Measurements from ENCODE around the gene SLCO3A1.

SLCO3A1 gene

DNA sequence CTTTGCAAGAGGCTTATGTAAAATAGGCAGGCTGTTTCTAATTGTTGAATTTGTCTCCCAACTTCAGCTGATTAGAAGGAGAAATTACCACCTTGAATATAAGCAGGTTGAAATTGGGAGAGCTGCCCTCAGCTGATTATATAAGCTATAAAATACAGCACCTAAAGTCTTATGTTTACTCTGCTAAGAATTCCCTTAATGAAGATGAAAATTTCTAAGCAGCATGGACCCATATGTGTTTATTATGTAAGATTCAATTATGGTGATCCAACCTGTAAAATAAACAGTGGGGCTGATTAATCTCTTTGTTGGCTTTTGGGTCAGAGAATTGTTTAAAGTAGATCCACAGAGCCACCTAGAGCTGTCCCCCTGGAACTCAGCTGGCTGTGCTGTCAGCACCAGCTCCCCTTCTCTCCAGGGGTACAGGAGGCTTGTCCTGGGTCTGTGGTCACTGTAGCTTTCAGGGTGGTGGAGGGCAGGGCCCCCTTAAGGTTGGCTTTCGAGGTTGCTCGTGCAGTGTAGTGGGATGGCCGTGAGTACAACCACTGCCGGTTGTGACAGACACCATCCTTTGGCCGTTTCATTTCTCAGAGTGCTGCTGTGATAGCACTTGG, 9.5 kb downstream of the SLCO3A1 start:
- no peak for DNase-seq

DNA sequence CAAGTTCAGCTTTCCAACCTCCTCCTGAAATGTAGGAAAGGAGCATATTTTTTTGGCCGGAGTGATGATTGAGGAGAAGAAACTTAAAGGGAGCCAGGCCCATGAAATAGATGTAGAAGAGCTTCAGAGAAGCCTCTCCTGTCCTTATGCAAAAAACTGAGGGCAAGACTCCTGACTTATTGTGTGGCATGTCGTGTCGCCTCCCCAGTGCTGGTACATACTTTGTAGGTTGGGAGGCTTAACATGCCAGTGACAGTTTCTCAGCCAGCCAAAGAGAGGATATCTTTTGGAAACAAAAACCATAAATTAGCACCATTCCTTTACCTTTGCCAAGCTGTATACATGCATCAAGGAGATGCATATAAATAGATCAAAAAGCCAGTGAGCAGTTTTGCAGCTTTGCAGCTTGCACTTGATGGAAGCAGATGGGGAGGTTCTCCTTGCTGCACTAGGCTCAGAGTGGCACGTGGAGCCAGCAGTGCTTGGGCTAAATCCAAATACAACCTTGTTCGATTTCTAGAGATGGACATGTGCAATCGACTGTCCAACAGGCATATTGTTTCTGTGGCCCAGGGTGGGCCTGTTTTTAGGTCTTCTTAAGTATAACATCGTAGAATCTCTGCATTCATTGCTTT, 10.2 kb downstream of the SLCO3A1 start:
- DNase-seq: no peak

DNA sequence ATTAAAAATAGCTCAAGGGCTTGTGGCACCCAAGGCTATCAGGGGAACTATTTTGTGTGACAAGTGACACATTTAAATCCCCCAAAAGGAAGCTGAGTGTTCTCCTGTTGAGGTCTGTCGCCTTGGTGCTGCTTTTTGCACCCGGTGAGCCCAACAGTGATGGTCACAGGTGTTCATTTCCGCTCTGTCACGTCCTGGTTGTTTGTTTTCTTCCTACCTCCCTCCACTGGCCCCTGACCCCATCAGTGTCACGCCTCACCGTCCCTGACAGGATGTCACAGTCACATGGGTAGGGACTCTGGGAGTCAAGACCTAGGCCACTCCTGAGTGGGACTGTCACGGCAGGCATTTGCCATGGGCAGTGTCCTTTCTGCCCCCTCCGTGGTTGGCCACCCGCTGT, 11.2 kb downstream of the SLCO3A1 start:
- DNase-seq: no peak

DNA sequence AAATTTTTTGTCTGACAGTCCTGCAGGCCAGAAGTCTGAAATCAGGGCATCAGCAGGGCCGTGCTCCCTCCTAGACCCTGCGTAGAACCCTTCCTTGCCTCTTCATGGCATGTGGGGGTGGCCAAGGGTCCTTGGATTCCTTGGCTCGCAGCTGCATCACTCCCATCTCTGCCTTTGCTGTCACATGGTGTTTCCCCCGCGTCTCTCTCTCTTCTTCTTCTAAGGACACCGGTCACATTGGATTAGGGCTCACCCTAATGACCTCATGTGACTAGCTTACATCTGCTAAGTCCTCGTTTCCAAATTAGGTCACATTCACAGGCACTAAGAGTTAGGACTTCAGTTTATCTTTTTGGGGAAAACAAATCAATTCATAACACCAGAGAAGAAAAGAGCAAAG, 12.0 kb downstream of the SLCO3A1 start:
- DNase-seq: no peak

DNA sequence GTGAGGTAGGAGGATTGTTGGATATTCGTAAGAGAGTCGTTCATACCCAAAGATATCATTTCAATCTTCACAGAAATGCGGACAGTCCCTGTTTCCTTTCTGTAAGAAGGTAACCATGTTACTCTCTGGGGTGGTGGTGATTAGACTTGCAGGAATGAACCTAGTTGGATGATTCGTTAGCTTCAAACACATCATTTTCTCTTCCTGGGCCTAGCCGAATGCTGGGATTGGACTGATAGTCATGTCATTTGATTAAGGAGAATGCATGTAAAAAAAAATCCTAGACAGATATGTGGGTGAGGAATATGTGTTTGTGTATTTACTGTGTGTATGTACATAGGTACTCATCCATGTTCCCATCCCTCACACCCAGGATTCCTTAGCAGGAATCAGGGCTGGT, 12.4 kb downstream of the SLCO3A1 start:
- DNase-seq: no peak

DNA sequence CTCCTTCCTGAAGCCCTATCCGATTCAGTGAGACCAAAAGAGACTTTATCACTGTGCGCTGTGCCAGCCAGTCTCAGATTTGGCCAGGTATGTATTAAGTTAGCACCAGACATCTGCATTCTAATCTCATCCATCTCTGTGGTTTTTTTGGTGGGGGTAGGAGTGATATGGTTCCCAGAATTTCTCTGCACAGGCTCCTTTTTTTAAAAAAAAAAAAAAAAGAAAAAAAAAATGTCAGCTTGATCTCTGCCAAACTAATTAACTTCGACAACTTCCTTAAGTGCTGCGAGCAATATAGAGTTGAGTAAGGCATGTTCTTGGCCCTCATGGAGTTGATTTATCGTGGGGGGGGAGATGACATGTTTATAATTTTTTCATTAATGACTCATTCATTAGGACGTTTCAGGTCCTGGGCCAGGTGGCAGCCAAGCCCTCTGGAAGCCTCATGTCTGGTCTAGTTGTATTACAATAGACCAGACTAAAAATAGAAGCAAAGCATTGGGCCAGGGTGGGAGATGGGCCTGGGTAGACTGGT, 12.9 kb downstream of the SLCO3A1 start:
- DNase-seq: no peak

DNA sequence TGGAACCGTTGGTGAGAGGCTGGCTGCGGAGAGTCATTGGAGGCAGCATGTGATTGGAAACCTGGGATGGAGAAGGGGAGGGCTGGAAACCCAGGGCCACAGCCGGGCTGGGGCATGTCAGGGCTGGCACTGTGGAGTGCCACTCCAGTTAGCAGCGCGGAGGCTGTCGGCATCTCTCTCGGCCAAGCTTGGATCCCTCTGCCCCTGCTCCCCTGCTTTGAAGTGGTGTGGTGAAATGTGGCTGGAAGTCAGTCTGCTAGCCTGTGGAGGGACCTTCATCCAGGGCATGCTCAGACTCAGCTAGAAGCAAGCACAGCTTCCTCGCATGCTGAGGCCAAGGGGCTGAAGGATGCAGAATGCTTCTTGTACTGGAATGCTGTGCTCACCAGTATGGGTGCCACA, 13.5 kb downstream of the SLCO3A1 start:
- DNase-seq: peak; percentile 67

DNA sequence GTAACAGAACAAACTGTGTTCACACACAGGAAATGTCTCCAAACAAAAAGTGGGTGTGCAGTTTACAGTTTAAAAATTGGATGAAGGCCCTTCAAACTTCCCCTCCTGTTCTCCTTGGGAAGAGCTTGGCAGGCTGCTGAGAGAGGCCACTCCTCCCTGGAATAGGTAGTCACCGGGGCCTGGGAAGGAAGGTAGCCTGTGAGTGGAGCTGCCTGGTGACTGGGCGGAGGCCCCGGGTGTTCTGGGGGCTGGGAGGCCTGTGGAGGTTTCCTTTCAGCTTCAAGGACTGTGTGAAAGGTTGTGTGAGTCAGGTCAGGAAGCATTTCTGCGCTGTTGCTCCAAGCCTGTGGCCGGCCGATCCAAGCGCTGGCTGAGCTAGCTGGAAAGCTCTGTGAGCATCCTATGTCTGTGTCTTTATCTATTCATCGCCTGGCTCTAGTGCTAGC, 14.1 kb downstream of the SLCO3A1 start:
- DNase-seq: no peak

DNA sequence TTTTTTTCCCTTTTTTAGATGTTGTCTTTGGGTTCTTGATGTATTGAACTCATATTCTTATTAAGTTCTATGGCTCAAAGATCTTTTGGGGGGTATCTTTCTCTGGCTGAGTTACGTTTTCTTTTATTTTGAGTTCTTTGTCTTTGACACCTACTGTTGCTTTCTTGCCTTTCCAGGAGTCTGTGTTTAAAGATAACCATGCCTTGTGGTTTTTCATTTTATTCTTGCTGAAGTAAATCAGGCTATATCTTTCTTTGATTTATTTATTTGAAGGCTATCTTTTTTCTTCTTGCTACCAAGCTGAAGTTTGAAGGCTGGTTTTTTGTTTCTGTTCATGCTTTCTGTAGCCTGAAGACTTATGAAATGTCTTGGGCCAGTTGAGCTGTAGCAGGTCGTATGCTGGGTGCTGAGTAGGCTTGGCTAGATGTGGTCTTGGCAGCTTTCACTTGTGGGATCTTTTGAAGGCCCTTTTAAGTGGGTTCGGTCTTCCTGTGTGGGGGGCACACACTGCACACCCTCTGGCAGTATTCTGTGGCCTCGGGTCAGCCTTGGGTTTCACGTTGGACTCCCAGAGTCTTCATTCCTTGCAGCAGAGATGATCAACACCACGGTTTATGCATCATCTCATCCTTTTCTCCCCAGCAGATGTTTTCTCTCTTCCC, 17.5 kb downstream of the SLCO3A1 start:
- no peak for DNase-seq

DNA sequence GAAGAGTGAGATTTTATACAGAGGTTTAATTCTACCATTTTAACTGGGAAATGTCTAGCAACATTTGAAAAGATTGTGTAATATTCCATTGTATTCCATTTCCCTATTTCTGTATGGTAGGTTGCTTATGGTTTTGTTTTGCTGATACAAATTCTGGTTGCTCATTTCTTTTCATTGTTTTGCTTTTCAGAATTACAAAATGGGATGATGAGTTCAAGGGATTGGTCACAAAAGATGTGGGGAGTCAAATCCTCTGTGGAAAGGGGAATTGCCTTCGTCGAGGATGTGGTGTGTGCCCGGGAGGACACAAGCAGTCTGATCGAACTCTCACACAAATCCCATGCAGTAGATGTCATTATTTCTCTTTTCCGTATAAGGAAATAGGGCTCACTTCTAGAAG, 18.3 kb downstream of the SLCO3A1 start:
- DNase-seq: no peak

DNA sequence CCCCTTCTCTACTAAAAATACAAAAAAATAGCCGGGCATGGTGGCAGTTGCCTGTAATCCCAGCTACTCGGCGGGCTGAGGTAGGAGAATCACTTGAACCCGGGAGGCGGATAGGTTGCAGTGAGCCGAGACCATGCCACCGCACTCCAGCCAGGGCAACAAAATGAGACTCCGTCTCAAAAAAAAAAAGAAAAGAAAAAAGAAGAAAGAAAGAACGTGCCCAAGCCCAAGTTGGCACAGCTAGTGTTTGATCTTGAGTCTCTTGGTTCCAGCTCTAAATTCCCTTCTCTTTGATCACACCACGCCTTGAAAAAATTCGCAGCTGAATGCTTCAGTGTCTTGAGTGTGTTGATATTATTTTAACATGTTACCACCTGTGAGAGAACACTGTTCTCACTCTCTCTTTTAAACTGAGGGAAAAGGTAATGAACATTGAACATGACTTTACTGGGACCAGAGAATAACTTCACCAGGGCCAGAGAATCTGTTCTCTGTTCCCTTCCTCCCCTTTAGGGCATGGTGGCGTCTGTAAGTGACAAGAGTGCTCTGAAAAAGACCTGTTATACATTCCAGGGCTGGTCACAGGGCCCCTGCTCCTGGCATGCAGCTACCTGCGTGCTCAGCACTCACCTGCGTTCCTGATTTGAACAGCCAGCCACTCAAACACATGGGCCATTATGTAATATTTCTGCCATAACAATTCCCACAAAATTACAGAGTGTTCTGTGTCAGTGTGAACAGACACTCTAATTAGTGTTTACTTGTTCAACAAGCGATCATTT, 19.0 kb downstream of the SLCO3A1 start:
- DNase-seq: no peak

DNA sequence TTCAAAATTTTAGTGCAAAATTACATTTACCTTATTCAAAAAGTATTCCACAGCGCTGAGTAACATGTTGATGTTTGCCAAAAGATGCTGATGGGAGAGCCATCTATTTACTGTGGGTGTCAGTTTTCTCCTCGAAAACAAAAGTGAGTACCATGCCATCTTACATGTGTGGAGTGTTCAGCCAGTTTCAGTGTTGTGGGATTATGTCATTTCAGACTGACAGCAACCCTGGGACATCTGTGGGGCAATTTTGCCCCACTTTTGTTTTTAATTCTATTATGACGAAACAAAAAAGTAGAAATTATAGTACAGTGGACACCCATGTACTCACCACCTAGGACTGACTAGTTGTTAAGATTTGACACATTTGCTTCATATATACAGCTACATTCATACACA, 19.6 kb downstream of the SLCO3A1 start:
- DNase-seq: no peak

DNA sequence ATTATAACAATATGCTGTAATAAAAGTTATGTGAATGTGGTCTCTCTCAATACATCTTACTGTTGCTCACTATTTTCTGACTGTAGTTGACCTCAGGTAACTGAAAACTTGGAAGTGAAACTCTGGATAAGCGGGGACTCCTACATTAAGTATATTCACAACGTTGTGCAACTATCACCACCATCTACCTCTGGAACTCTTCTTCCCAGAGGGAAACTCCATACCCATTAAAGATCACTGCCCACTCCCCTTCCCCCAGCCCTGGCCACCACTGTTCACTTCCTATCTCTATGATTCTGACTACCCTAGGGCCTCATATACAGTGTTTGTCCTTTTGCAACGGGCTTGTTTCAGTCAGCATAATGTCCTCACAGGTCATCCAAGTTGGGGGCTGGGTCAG, 20.7 kb downstream of the SLCO3A1 start:
- DNase-seq: no peak

DNA sequence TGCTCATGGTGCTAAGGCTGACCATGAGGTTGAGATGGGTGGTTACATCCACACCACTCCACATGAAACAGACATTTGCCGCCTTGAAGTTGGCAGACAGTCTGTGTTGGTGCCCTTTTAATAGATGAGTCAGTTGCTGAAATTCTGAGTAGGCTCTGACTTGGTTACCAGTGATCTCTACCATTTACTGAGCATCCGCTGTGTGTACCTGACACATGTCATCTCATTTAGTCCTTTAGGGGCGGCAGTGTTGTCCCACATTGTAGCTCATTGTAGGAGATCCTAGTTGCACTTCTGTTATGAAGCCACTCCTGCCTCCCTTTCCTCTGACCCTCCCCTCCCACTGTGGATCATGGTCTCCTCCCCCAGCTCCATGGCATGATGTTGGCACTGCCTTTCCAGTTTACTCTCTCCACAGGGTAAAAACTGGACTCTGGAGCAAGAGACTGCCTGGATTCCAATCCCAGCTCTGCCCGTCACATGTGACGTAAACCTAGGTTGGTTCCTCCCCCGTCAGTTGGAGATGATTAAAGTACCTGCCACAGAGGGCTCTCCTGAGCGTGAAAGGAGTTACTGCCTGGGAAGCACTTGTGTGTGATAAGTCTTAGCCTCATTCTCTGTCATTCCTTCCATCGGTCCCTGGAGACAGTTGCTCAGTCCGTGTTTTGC, 21.6 kb downstream of the SLCO3A1 start:
- DNase-seq: no peak

DNA sequence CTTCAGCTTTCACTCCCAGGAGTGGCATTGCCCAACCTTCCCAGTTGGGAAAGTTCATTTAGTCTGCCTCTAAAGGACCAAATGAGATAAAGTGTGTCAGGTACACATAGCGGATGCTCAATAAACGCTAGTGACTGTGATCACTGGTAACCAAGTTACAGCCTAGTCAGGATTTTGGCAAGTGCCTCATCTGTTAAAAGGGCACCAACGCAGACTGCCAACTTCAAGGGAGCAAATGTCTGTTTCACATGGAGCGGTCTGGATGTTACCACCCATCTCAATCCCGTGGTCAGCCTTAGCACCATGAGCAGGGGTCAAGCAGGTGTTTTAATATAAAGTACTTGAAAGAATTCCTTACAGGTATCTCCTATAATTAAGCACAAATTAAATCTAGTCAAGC, 22.7 kb downstream of the SLCO3A1 start:
- DNase-seq: no peak

DNA sequence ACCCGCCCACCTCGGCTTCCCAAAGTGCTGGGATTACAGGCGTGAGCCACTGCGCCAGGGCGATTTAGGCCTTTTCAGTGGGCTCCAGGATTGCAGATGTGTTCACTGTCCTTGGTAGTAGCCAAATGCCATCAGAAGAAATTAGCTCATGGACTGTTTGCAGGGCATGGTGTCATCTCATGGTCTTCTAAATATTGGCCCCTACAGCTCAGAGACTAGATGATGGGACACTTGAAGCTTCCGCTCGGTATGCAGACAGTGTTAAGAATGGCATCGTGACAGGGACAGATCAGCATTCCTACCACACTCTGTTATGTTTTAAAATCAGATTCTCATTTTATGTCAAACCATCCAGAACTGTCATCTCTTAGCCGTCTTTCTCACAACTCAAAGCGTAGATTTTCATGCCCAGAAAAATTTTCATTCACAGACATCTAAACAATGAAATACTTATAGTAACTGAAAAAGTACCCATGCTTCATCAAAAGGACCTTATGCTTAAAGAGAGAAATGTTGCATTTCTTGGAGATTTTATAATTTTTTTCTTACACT, 24.9 kb downstream of the SLCO3A1 start:
- no peak for DNase-seq

DNA sequence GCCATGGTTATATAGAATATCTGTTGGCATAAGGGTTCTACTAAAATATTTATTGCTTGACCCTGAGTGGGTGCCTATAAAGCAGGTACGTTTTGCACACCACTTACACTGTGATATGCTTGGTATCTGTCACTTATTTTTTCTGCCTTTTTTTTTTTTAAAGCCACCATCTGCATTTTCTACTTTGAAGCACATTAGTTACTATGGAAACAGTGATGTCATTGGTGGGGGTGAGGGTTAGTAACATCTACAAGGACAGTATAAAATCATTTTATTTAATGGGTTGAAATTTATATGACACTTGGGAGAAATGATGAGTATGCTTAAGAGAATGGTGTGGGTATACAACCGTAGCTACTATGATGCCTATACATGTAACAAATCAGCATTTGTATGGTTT, 25.6 kb downstream of the SLCO3A1 start:
- DNase-seq: no peak

DNA sequence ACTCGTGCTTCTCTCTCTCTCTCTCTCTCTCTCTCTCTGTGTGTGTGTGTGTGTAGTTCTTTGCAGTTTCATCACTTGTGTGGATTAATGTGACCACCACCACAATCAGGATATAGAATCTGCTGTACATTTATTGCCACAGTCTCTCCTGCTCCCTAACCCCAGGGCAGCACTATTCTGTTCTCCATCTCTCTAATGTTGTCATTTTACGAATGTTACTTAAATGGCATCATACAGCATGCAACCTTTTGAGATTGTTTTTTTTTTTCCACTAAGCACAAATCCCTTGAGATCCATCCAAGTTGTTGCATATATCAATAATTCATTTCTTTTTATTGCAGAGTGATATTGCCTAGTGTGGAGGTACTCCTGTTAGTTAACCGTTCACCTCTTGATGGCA, 26.9 kb downstream of the SLCO3A1 start:
- no peak for DNase-seq

DNA sequence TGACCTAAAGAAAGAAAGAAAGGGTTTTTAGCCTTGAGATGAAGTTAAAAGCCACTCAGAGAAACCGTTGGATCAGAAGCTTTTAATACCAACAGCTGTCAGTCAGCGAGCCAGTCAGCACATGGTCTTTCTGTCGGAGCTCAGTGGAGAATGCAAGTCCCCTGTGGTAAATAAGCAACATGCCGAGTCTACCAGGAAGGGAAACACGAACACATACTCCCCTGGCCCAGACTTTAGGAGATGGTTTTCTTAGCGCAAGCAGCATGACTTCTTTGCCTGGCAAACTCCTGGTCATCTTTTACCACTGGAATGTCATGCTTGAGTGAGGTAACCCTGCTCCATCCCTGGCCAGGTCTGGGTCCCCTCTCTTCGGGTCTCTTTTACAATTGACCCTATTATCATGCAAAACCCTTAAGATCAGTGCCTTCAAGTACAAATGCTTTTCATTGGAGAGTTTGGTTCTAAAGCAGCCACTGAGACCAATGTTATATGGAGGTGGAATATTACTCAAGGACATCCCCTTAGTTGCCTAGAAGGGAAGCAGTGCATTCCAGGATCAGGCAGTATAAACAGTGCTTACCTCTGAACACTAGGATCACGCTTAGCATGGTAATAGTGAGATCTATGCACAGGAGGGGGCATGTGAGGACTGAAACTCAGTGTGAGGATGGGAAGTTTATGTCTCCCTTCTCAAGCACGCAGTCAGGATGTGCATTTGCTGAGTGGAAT, 28.2 kb downstream of the SLCO3A1 start:
- DNase-seq: no peak

DNA sequence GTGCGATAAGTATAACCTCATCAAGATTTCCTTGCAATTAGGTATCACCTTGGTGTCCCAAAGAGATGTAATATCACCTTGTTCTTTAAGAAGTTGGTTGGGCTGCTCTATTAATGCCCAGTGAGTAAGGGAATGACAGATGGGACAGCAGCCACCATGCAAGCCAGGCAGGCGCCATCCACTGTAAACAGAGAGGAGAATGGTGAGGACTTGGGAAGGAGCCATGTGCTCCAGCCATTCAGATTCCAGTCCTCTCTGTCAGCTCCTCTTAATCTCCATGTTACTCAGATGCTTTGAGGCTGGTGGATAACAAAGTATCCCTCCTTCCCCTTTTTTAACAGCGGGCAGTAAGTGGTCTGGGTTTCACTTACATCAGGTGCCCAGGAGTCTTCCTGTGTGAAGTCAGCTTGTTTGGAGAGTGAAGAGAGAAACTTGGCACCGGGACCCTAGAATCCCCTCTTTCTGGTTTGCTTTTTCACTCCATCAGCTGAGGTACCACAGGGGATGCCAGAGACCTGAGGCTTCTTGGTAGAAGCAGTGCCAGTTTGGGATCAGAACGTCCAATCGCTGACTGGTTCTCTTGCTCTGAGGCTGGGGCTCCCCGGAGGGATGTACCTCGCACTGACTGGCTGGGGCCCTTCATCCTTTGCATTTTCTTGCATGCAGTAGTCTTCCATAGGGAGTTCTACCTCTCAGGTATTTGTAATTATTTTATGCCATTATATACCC, 29.5 kb downstream of the SLCO3A1 start:
- no peak for DNase-seq

DNA sequence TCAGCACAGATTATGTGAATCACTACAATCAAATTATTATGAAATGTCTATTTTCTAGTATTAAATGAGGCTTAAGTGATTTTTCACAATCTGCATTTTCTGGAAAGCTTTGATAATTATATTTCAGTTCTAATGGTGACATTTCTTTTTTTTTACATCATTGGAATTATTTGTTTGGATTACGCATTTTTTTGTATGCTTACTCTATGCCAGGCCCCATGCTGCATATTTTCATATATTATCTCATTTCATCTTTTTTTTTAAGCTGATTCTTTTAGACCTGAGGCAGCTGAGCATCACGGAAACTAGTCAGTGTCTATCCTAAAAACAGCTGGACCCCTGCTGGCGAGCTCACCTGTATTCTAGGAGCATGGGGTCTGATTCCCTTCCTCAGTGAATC, 31.1 kb downstream of the SLCO3A1 start:
- no peak for DNase-seq

Measured in NCI-H2107 (cell line).